NCI-H2171 treated with DMSO at 0.1 percent for 48 hours (cell line): ENCODE results near the gene INSC.

ENCODE experiments used
- DNase-seq: peaks from one replicate; lab custom pipeline; 2025; lab: John Stamatoyannopoulos, UW

INSC gene

GRCh38 chr11:15189641-15190365, 75.1 kb downstream of the INSC start:
- no peak for DNase-seq

- DNase-seq: no peak
Observed at GRCh38 chr11:15190611-15191010, 75.9 kb downstream of the INSC start.

DNA sequence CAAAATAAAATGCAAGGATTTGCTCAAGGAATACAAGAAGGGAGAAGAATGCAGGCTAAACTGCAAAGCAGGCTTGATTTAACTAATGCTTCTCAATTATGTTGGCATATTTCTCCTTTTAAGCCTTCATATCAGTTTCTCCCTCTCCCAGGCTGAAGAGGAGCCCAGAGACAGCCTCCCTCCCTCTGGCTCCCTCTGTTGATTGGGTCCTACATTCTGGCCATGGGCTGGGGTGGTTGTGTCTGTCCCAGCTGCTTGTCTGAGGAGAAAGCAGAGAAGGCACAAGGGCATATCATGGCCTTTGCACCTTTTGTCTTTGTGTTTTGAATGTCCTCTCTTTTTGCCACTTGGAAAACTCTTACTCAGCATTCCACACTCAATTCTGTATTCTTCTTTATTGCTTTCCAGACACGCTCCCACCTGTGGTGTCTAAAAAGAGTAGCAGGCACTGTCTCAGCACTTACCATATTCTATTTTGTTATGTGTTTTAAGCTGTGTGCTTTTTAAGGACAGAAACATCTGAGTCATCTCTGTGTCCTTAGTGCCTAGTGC, 77.4 kb downstream of the INSC start:
- no peak for DNase-seq

DNA sequence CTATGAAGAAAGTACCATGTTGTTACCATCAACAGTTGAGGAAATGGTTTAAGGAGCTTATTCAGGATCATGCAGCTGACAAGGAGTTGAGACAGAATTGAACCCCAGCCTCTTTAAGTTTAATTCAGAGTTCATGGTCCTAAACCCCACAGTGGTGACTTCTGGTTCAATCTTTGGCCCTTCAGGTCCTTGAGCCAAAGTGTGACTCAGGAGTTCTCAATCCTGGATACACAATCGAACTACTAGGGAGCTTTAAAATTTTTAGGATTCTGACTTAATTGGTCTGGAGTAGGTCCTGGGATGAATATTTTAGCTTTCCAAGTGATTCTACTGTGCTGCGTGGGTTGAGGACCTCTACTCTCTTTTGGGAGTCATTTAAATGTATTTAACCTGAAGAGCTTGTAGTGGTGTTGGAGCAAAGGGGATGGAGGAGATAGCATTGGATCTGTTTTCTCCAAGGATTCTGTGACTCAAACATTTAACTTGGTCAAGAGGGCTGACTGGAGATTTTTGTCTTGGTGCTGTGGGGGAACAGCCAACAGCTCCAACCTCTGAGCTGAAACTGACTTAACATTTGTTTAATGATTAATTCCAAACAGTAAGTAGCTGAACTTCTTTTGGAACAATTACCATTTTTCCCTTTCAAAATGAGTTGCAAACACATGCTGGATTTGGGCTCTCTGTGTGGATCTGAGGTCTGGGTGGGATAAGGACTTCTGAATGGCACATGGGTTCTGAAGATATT, 80.1 kb downstream of the INSC start:
- DNase-seq: no peak

DNA sequence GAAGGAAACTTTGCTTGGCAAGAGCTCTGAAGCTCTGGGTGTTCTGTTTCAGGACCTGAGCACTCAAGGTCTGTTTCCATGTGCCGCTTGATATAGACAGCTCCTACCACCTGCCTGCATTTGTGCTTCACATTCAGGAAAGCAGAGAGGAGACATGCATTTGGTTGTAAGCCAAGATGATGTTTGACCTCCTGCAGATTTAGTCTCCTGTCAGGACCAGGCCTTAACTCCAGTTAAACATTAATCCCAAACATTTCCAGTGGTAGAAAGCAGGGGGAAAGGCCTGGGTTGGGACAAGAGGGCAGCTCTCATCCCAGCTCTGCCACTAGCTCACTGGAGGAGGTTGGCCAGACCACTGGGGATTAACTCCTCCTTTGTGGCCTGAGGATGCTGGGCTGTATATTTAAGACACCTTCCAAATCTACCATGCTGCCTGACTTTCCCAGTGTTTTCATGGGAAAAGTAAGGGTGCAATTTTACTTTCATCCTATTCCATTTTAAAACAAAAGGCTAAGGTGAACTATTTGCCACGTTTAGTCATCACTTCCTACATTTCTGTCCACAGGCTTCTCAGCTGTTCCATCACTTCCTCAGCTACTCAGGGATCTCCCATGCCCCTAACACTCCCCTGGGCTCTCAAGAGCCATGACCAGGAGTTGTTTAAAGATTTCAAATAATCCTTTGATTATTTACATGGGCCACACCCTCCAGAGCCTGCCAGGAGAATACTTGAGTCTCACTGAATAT, 80.9 kb downstream of the INSC start:
- no peak for DNase-seq

DNA sequence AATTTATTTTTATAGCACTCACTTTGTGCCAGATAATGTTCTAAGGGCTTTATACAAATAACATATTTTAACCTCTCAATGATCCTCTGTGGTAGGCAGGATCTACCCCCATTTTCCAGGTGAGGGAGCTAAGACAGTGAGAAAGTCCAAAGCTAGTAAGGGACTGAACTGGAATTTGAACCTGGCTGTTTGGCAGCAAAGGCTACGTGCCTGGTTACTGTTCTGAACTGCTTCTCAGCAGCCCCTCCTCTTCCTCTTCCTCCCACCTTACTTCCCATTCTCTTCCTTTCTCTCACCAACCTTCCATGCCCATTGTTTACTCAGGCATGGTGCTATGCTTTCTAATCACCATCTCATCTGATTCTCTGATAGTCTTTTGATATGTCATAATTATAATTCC, 82.0 kb downstream of the INSC start:
- DNase-seq: no peak

- no peak for DNase-seq
Observed at GRCh38 chr11:15197696-15198095, 83.0 kb downstream of the INSC start.

DNA sequence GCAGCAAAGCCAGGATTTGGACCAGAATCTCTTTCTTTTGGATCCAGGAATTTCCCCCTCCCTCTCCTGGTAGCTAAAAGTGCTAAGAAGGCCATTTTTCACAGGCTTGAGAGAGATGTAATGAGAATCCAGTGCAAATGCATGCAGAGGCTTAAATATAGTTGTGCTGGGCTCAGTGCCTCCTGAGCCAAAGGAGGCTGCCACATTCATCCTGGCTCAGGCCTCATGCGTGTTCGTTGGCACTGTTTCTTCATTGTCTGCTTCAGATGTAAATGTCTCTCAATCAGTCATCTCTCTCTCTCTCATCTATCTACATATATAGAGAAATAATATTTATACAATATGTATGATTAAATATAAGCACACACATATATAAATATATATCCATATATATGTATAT, 83.6 kb downstream of the INSC start:
- DNase-seq: no peak

- DNase-seq: no peak
Observed at GRCh38 chr11:15199693-15200092, 85.0 kb downstream of the INSC start.

GRCh38 chr11:15200696-15201095, 86.0 kb downstream of the INSC start:
- DNase-seq: no peak

- no peak for DNase-seq
Observed at GRCh38 chr11:15201586-15201985, 86.9 kb downstream of the INSC start.

DNA sequence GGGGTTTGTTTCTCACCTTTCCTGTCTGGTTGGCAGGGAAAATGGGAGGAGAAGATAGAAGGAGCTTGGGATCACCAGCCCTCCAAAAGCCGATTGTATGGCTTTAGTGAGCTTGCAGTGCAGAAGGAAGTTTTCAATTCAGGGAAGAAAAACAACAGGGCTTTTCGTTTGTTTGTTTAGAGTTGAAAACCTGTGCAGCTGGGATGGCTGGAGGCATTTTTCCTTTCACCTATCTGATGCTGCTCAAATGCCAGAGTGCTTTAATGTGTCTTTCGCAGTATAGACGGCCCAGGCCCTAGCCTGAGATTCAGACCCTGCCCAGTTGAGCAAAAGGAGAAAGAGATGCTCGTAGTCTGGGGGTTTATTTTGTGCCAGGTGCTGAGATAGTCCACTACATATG, 87.9 kb downstream of the INSC start:
- DNase-seq: no peak

DNA sequence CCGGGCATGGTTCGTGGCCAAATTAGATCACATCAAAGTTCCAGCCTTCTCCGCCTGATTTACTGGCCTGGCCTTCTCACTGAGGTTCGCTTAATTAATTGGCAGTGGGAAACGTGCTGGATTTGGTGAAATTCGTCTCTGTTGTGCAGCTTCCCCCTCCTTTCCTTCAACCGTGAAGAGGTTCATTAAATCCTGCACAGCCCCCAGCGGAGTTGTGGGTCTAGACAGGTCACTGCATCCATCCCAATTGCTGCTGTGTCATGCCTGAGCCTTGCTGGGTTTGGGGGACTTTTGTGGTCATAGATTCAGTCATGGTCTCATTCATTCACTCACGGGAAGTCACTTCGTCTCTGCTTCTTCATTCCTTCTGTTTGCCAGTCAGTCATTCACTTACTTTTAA, 90.0 kb downstream of the INSC start:
- no peak for DNase-seq

DNA sequence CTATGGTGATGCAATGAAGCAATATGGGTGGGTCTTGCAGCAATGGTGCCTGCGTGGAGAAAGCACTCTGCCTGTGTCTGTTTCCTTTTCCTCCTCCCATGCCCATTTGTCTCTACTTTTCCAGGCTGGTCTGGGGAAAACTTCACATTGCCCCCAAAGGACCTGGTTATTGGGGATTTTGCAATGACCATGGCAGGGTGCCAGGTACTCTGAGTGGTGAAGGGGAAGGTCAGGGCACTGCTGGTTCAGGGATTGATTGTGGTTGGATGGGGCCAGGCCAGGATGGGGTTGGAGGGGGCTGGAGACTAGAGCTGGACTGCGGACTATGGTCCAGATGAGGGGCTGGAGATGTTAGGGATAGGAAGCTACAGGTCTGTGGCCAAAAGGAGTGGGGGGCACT, 92.1 kb downstream of the INSC start:
- DNase-seq: no peak

GRCh38 chr11:15208378-15209222, 93.9 kb downstream of the INSC start:
- DNase-seq: peak; percentile 1

DNA sequence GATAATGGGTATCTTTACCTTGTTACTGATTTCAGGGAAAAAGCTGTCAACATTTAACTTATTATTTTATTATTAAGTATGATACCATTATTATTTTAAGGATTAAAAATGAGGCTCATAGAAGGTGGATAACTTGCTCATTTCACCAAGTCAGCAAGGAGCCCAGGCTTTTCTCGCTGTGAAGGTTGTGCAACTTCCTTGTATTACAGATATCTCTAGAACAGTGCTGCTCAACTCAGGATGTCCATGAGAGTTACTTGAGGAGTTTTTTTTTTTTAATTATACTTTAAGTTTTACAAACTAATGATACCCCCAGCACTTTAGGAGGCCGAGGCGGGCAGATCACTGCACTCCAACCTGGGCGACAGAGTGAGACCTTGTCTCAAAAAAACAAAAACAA, 98.2 kb downstream of the INSC start:
- DNase-seq: no peak

- no peak for DNase-seq
Observed at GRCh38 chr11:15213471-15214231, 98.9 kb downstream of the INSC start.

- no peak for DNase-seq
Observed at GRCh38 chr11:15215005-15215404, 100.3 kb downstream of the INSC start.

GRCh38 chr11:15216678-15217077, 102.0 kb downstream of the INSC start:
- no peak for DNase-seq

GRCh38 chr11:15217416-15217815, 102.7 kb downstream of the INSC start:
- DNase-seq: no peak

DNA sequence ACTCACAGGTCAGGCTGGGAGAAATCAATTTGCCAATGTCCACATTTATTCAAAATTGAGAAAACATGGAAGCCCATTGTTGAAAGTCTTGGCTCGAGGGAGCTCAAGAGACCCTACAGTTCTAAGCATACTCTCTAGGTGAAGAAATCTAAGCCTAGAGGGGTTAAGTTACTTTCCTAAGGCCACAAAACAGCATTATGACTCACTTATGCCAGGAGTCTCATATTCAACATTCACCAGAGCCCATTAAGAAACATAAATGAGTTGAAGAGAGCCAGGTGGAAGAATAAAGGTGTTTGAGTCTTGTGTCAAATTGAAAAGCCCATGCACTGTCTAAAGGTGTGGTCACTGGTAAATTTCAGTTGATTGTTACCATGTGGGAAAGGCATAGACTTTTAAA, 108.1 kb downstream of the INSC start:
- no peak for DNase-seq
